ENCODE results near the gene MAGEL2. TPM values are rescaled to one million over a fixed set of nuclear protein-coding genes. Genes with fewer than 3 reads are reported as not detected.

Gene MAGEL2
- total RNA-seq, 1 experiment from 2014 or later: not detected

GRCh38 chr15:23686466-23687142 lies 38.9 kb upstream of the MAGEL2 start:
- Histone ChIP-seq H3K4me1 (ENCODE audit: insufficient read depth, low read length, poor library complexity, severe bottlenecking) (no peaks in the 10 kb centered on the region), H3K27ac (ENCODE audit: low read depth, low read length, poor library complexity, severe bottlenecking) (no peak overlapping the region), H3K4me3 (ENCODE audit: low read depth, low read length, poor library complexity, severe bottlenecking) (no peak overlapping the region), H3K27me3 (replicated peaks; ENCODE audit: insufficient read depth, low read depth, low read length, poor library complexity) (no peaks in the 10 kb centered on the region), H3K9me3 (ENCODE audit: low read depth, low read length, poor library complexity, severe bottlenecking) (peaks cover 35% of the 10 kb centered on the region), H3K36me3 (ENCODE audit: insufficient read depth, low read length, poor library complexity, severe bottlenecking) (no peaks in the 10 kb centered on the region)
- CTCF ChIA-PET: no interaction called here
- no peak for TF ChIP-seq CTCF (conservative IDR thresholded peaks at IDR 0.05; ENCODE audit: low read depth, low read length)
- TF ChIP-seq EZH2 (IDR thresholded peaks at IDR 0.05; ENCODE audit: borderline replicate concordance, low read depth, low read length, poor library complexity, severe bottlenecking): no peak
- intact Hi-C loops (cut with micrococcal nuclease; ENCODE audit: unreplicated experiment): no loop called here
- POLR2A ChIA-PET (ENCODE audit: low non-redundant PET): no interaction called here
- DNase-seq (ENCODE audit: low spot score): no peak
- BruUV-seq (replicated peaks): no TSS peak

GRCh38 chr15:23671481-23671880 lies 23.8 kb upstream of the MAGEL2 start:
- H3K4me3 ChIP-seq (ENCODE audit: low read depth, low read length, poor library complexity, severe bottlenecking): no peak overlapping the region

GRCh38 chr15:23670970-23671369 lies 23.3 kb upstream of the MAGEL2 start:
- no peaks in the 10 kb centered on the region for H3K36me3 ChIP-seq (ENCODE audit: insufficient read depth, low read length, poor library complexity, severe bottlenecking)
- peaks cover 42% of the 10 kb centered on the region for H3K9me3 ChIP-seq (ENCODE audit: low read depth, low read length, poor library complexity, severe bottlenecking)
- POLR2A ChIA-PET (ENCODE audit: low non-redundant PET): no interaction called here
- intact Hi-C loops (cut with micrococcal nuclease; ENCODE audit: unreplicated experiment): no loop called here
- CTCF ChIA-PET: no interaction called here
- H3K4me3 ChIP-seq (ENCODE audit: low read depth, low read length, poor library complexity, severe bottlenecking): no peak overlapping the region
- H3K4me1 ChIP-seq (ENCODE audit: insufficient read depth, low read length, poor library complexity, severe bottlenecking): no peaks in the 10 kb centered on the region
- no peaks in the 10 kb centered on the region for H3K27me3 ChIP-seq (replicated peaks; ENCODE audit: insufficient read depth, low read depth, low read length, poor library complexity)
- BruUV-seq (replicated peaks): no TSS peak
- no peak overlapping the region for H3K27ac ChIP-seq (ENCODE audit: low read depth, low read length, poor library complexity, severe bottlenecking)
- no peak for DNase-seq (ENCODE audit: low spot score)
- TF ChIP-seq EZH2 (IDR thresholded peaks at IDR 0.05; ENCODE audit: borderline replicate concordance, low read depth, low read length, poor library complexity, severe bottlenecking) (no peak), CTCF (conservative IDR thresholded peaks at IDR 0.05; ENCODE audit: low read depth, low read length) (no peak)

More at GRCh38 chr15:23671481-23671880, 23.8 kb upstream of the MAGEL2 start:
- peaks cover 42% of the 10 kb centered on the region for H3K9me3 ChIP-seq (ENCODE audit: low read depth, low read length, poor library complexity, severe bottlenecking)
- no peak for DNase-seq (ENCODE audit: low spot score)
- CTCF ChIA-PET: no interaction called here
- POLR2A ChIA-PET (ENCODE audit: low non-redundant PET): no interaction called here
- H3K4me1 ChIP-seq (ENCODE audit: insufficient read depth, low read length, poor library complexity, severe bottlenecking): no peaks in the 10 kb centered on the region
- TF ChIP-seq CTCF (conservative IDR thresholded peaks at IDR 0.05; ENCODE audit: low read depth, low read length): no peak
- no peak for TF ChIP-seq EZH2 (IDR thresholded peaks at IDR 0.05; ENCODE audit: borderline replicate concordance, low read depth, low read length, poor library complexity, severe bottlenecking)
- BruUV-seq (replicated peaks): no TSS peak
- intact Hi-C loops (cut with micrococcal nuclease; ENCODE audit: unreplicated experiment): no loop called here
- H3K36me3 ChIP-seq (ENCODE audit: insufficient read depth, low read length, poor library complexity, severe bottlenecking): no peaks in the 10 kb centered on the region
- no peaks in the 10 kb centered on the region for H3K27me3 ChIP-seq (replicated peaks; ENCODE audit: insufficient read depth, low read depth, low read length, poor library complexity)
- no peak overlapping the region for H3K27ac ChIP-seq (ENCODE audit: low read depth, low read length, poor library complexity, severe bottlenecking)

Data from A673 (cell line).